ENCODE measurements around the gene HCN4.
A peak's percentile ranks its signal among the peaks of the same experiment; 100 is the strongest.

Gene HCN4

GRCh38 chr15:73398861-73399260, 30.1 kb upstream of the HCN4 start:
- H4K8ac ChIP-seq (ENCODE audit: low read depth, low read length): no peak overlapping the region
- H3K18ac ChIP-seq (ENCODE audit: low read length): peak overlapping the region; percentile 61
- H3K9ac ChIP-seq (ENCODE audit: low read depth, low read length, poor library complexity): peak overlapping the region; percentile 68
- peaks cover 0 to 2% of the 10 kb centered on the region in 2 donors for H3K9me3 ChIP-seq (replicated peaks in 1 of 2; ENCODE audit: control insufficient read depth in 2 of 2, insufficient read depth in 1 of 2, low read depth in 1 of 2, low read length in 2 of 2)
- no peak overlapping the region for H2BK15ac ChIP-seq (ENCODE audit: low read length)
- H3K27me3 ChIP-seq (ENCODE audit: control insufficient read depth in 3 of 3, insufficient read depth in 3 of 3, low read depth in 1 of 3, low read length in 3 of 3): peaks cover 0 to 3% (median 0%) of the 10 kb centered on the region in 3 experiments
- H3K4me2 ChIP-seq (ENCODE audit: insufficient read depth, low read length, poor library complexity, severe bottlenecking): no peak overlapping the region
- WGBS, 2 donors (ENCODE audit: extremely low coverage in 2 of 2, insufficient read length in 2 of 2, insufficient replicate concordance in 1 of 2): no CpG with 5 or more reads among the region's 4 CpGs
- H2AK5ac ChIP-seq (ENCODE audit: low read depth, low read length): no peak overlapping the region
- no peak overlapping the region for H3K27ac ChIP-seq (replicated peaks; ENCODE audit: low read length)
- DNase-seq (ENCODE audit: low spot score): no peak
- H3K4me1 ChIP-seq (ENCODE audit: control insufficient read depth in 2 of 2, insufficient read depth in 1 of 2, low read depth in 1 of 2, low read length in 2 of 2): peaks cover 0 to 3% of the 10 kb centered on the region in 2 donors
- H3K14ac ChIP-seq (ENCODE audit: low read length): no peak overlapping the region
- H2BK5ac ChIP-seq (ENCODE audit: low read length): no peak overlapping the region
- no peaks in the 10 kb centered on the region for H3K79me1 ChIP-seq (ENCODE audit: low read depth, low read length)
- no peaks in the 10 kb centered on the region for H3K36me3 ChIP-seq (replicated peaks in 1 of 2; ENCODE audit: control insufficient read depth in 2 of 2, insufficient read depth in 2 of 2, low read length in 2 of 2)
- H2AFZ ChIP-seq (ENCODE audit: low read length): no peak overlapping the region
- H3K23ac ChIP-seq (ENCODE audit: low read depth, low read length, poor library complexity): no peak overlapping the region
- H4K91ac ChIP-seq (ENCODE audit: low read depth, low read length, poor library complexity): no peak overlapping the region
- H2BK120ac ChIP-seq (ENCODE audit: low read depth, low read length): no peak overlapping the region
- no peak overlapping the region for H3K4ac ChIP-seq (ENCODE audit: low read length)
- no peak overlapping the region for H3K4me3 ChIP-seq (ENCODE audit: low read length in 2 of 2)
- no peak overlapping the region for H2BK12ac ChIP-seq (ENCODE audit: low read length)

- H3K4me3 ChIP-seq (ENCODE audit: low read length in 2 of 2): no peak overlapping the region
- H3K4me1 ChIP-seq (ENCODE audit: control insufficient read depth in 2 of 2, insufficient read depth in 1 of 2, low read depth in 1 of 2, low read length in 2 of 2): peaks cover 0 to 3% of the 10 kb centered on the region in 2 donors
- no peak overlapping the region for H3K14ac ChIP-seq (ENCODE audit: low read length)
- H4K8ac ChIP-seq (ENCODE audit: low read depth, low read length): no peak overlapping the region
- H2BK15ac ChIP-seq (ENCODE audit: low read length): no peak overlapping the region
- no CpG with 5 or more reads among the region's 5 CpGs for WGBS, 2 donors (ENCODE audit: extremely low coverage in 2 of 2, insufficient read length in 2 of 2, insufficient replicate concordance in 1 of 2)
- H3K79me1 ChIP-seq (ENCODE audit: low read depth, low read length): no peaks in the 10 kb centered on the region
- H3K9ac ChIP-seq (ENCODE audit: low read depth, low read length, poor library complexity): no peak overlapping the region
- no peak overlapping the region for H3K4ac ChIP-seq (ENCODE audit: low read length)
- no peak overlapping the region for H3K18ac ChIP-seq (ENCODE audit: low read length)
- no peak overlapping the region for H2BK12ac ChIP-seq (ENCODE audit: low read length)
- H2AK5ac ChIP-seq (ENCODE audit: low read depth, low read length): no peak overlapping the region
- H2BK5ac ChIP-seq (ENCODE audit: low read length): no peak overlapping the region
- H3K27me3 ChIP-seq (ENCODE audit: control insufficient read depth in 3 of 3, insufficient read depth in 3 of 3, low read depth in 1 of 3, low read length in 3 of 3): peaks cover 0 to 3% (median 0%) of the 10 kb centered on the region in 3 experiments
- no peak overlapping the region for H3K4me2 ChIP-seq (ENCODE audit: insufficient read depth, low read length, poor library complexity, severe bottlenecking)
- peak overlapping the region; percentile 6 for H3K23ac ChIP-seq (ENCODE audit: low read depth, low read length, poor library complexity)
- no peak overlapping the region for H2AFZ ChIP-seq (ENCODE audit: low read length)
- DNase-seq (ENCODE audit: low spot score): no peak
- H3K36me3 ChIP-seq (replicated peaks in 1 of 2; ENCODE audit: control insufficient read depth in 2 of 2, insufficient read depth in 2 of 2, low read length in 2 of 2): no peaks in the 10 kb centered on the region
- H2BK120ac ChIP-seq (ENCODE audit: low read depth, low read length): no peak overlapping the region
- H4K91ac ChIP-seq (ENCODE audit: low read depth, low read length, poor library complexity): no peak overlapping the region
- peaks cover 0 to 2% of the 10 kb centered on the region in 2 donors for H3K9me3 ChIP-seq (replicated peaks in 1 of 2; ENCODE audit: control insufficient read depth in 2 of 2, insufficient read depth in 1 of 2, low read depth in 1 of 2, low read length in 2 of 2)
- H3K27ac ChIP-seq (replicated peaks; ENCODE audit: low read length): no peak overlapping the region
These were observed 28.7 kb upstream of the HCN4 start for GRCh38 chr15:73397461-73397860.

- Histone ChIP-seq H3K27me3 (ENCODE audit: control insufficient read depth in 3 of 3, insufficient read depth in 3 of 3, low read depth in 1 of 3, low read length in 3 of 3) (peaks cover 0 to 15% (median 0%) of the 10 kb centered on the region in 3 experiments), H4K8ac (ENCODE audit: low read depth, low read length) (no peak overlapping the region), H2BK12ac (ENCODE audit: low read length) (no peak overlapping the region), H2AK5ac (ENCODE audit: low read depth, low read length) (no peak overlapping the region), H3K18ac (ENCODE audit: low read length) (no peak overlapping the region), H3K79me1 (ENCODE audit: low read depth, low read length) (no peaks in the 10 kb centered on the region), H2BK120ac (ENCODE audit: low read depth, low read length) (no peak overlapping the region), H2BK15ac (ENCODE audit: low read length) (no peak overlapping the region), H3K23ac (ENCODE audit: low read depth, low read length, poor library complexity) (no peak overlapping the region), H3K4me1 (ENCODE audit: control insufficient read depth in 2 of 2, insufficient read depth in 1 of 2, low read depth in 1 of 2, low read length in 2 of 2) (peaks cover 0 to 3% of the 10 kb centered on the region in 2 donors), H4K91ac (ENCODE audit: low read depth, low read length, poor library complexity) (no peak overlapping the region), H3K9me3 (replicated peaks in 1 of 2; ENCODE audit: control insufficient read depth in 2 of 2, insufficient read depth in 1 of 2, low read depth in 1 of 2, low read length in 2 of 2) (peaks cover 0 to 2% of the 10 kb centered on the region in 2 donors), H3K36me3 (replicated peaks in 1 of 2; ENCODE audit: control insufficient read depth in 2 of 2, insufficient read depth in 2 of 2, low read length in 2 of 2) (no peaks in the 10 kb centered on the region), H2AFZ (ENCODE audit: low read length) (no peak overlapping the region), H3K14ac (ENCODE audit: low read length) (no peak overlapping the region), H3K9ac (ENCODE audit: low read depth, low read length, poor library complexity) (no peak overlapping the region), H3K4me3 (ENCODE audit: low read length in 2 of 2) (no peak overlapping the region), H2BK5ac (ENCODE audit: low read length) (no peak overlapping the region), H3K27ac (replicated peaks; ENCODE audit: low read length) (no peak overlapping the region), H3K4ac (ENCODE audit: low read length) (no peak overlapping the region), H3K4me2 (ENCODE audit: insufficient read depth, low read length, poor library complexity, severe bottlenecking) (no peak overlapping the region)
- DNase-seq (ENCODE audit: low spot score): no peak
- no CpG with 5 or more reads among the region's 2 CpGs for WGBS, 2 donors (ENCODE audit: extremely low coverage in 2 of 2, insufficient read length in 2 of 2, insufficient replicate concordance in 1 of 2)
These were observed 26.9 kb upstream of the HCN4 start for GRCh38 chr15:73395671-73396070.

GRCh38 chr15:73394782-73395181, 26.0 kb upstream of the HCN4 start:
- Histone ChIP-seq H3K4me3 (ENCODE audit: low read length in 2 of 2) (no peak overlapping the region), H3K27ac (replicated peaks; ENCODE audit: low read length) (no peak overlapping the region), H3K14ac (ENCODE audit: low read length) (no peak overlapping the region), H4K91ac (ENCODE audit: low read depth, low read length, poor library complexity) (no peak overlapping the region), H2BK120ac (ENCODE audit: low read depth, low read length) (no peak overlapping the region), H2BK15ac (ENCODE audit: low read length) (no peak overlapping the region), H3K18ac (ENCODE audit: low read length) (no peak overlapping the region), H2BK12ac (ENCODE audit: low read length) (no peak overlapping the region), H3K4ac (ENCODE audit: low read length) (no peak overlapping the region), H3K36me3 (replicated peaks in 1 of 2; ENCODE audit: control insufficient read depth in 2 of 2, insufficient read depth in 2 of 2, low read length in 2 of 2) (no peaks in the 10 kb centered on the region), H3K27me3 (ENCODE audit: control insufficient read depth in 3 of 3, insufficient read depth in 3 of 3, low read depth in 1 of 3, low read length in 3 of 3) (peaks cover 0 to 17% (median 0%) of the 10 kb centered on the region in 3 experiments), H3K79me1 (ENCODE audit: low read depth, low read length) (no peaks in the 10 kb centered on the region), H2AFZ (ENCODE audit: low read length) (no peak overlapping the region), H4K8ac (ENCODE audit: low read depth, low read length) (no peak overlapping the region), H2BK5ac (ENCODE audit: low read length) (no peak overlapping the region), H3K9me3 (replicated peaks in 1 of 2; ENCODE audit: control insufficient read depth in 2 of 2, insufficient read depth in 1 of 2, low read depth in 1 of 2, low read length in 2 of 2) (peaks cover 0 to 2% of the 10 kb centered on the region in 2 donors), H3K9ac (ENCODE audit: low read depth, low read length, poor library complexity) (no peak overlapping the region), H2AK5ac (ENCODE audit: low read depth, low read length) (no peak overlapping the region), H3K4me2 (ENCODE audit: insufficient read depth, low read length, poor library complexity, severe bottlenecking) (no peak overlapping the region), H3K23ac (ENCODE audit: low read depth, low read length, poor library complexity) (no peak overlapping the region), H3K4me1 (ENCODE audit: control insufficient read depth in 2 of 2, insufficient read depth in 1 of 2, low read depth in 1 of 2, low read length in 2 of 2) (peaks cover 0 to 3% of the 10 kb centered on the region in 2 donors)
- DNase-seq (ENCODE audit: low spot score): no peak
